DOHH2 (cell line): ENCODE measurements around the gene SLC29A2.

Experiments
- H3F3A ChIP-seq: fragments of 200-600 bp; sonication (generic), shearing (Covaris generic); 2 replicates; pipeline ENCODE4 v1.6.0; 2016; ENCODE audit warnings: antibody characterized with exemption, mild to moderate bottlenecking; ENCODE audit not compliant: control insufficient read depth, insufficient read depth
- H3K27ac ChIP-seq: fragments of 200-600 bp; sonication (generic); 2 replicates; pipeline ENCODE4 v1.5.1; 2014; ENCODE audit warnings: low read depth, mild to moderate bottlenecking, low read length, moderate library complexity
- H3K27me3 ChIP-seq: fragments of 200-600 bp; sonication (generic); 2 replicates; pipeline ENCODE4 v1.6.1; 2014; ENCODE audit warnings: mild to moderate bottlenecking, low read length, mixed read lengths; ENCODE audit not compliant: control insufficient read depth
- H3K36me3 ChIP-seq: fragments of 200-600 bp; sonication (generic); 2 replicates; pipeline ENCODE4 v1.6.1; 2014; ENCODE audit warnings: mild to moderate bottlenecking, low read length, moderate library complexity, mixed read lengths; ENCODE audit not compliant: control insufficient read depth
- H3K4me1 ChIP-seq: fragments of 200-600 bp; sonication (generic); 2 replicates; pipeline ENCODE4 v1.6.1; 2014; ENCODE audit warnings: mild to moderate bottlenecking, low read length, mixed read lengths; ENCODE audit not compliant: control insufficient read depth
- H3K4me2 ChIP-seq: fragments of 200-600 bp; sonication (generic); 2 replicates; pipeline ENCODE4 v1.6.0; 2014; ENCODE audit warnings: mild to moderate bottlenecking, low read length, moderate library complexity
- H3K4me3 ChIP-seq: fragments of 200-600 bp; sonication (generic); 2 replicates; pipeline ENCODE4 v1.5.1; 2014; ENCODE audit warnings: mild to moderate bottlenecking, low read length, mixed read lengths
- H3K79me2 ChIP-seq: fragments of 200-600 bp; sonication (generic); 2 replicates; pipeline ENCODE4 v1.6.1; 2014; ENCODE audit warnings: mild to moderate bottlenecking, low read length, mixed read lengths; ENCODE audit not compliant: control insufficient read depth
- H3K9me2 ChIP-seq: fragments of 200-600 bp; sonication (generic); replicated peaks from 2 replicates; pipeline ENCODE4 v1.6.1; 2014; ENCODE audit warnings: mild to moderate bottlenecking, low read length, mixed read lengths; ENCODE audit not compliant: control insufficient read depth
- H3K9me3 ChIP-seq: fragments of 200-600 bp; sonication (generic); 2 replicates; pipeline ENCODE4 v1.6.1; 2014; ENCODE audit warnings: antibody characterized with exemption, low read length, mixed read lengths; ENCODE audit not compliant: control insufficient read depth, insufficient read depth
- H4K20me1 ChIP-seq: fragments of 200-600 bp; sonication (generic); 2 replicates; pipeline ENCODE4 v1.6.0; 2014; ENCODE audit warnings: low read depth, mild to moderate bottlenecking, antibody characterized with exemption, low read length, moderate library complexity; ENCODE audit not compliant: control insufficient read depth, insufficient read depth
- CTCF ChIP-seq: fragments of 200-600 bp; sonication (generic); IDR thresholded peaks from one replicate; pipeline ENCODE4 v1.5.1; 2014; ENCODE audit warnings: antibody characterized with exemption, mild to moderate bottlenecking, low read depth, low read length; ENCODE audit not compliant: poor library complexity, severe bottlenecking
- EZH2phosphoT487 ChIP-seq: fragments of 200-600 bp; sonication (generic); IDR thresholded peaks from 2 replicates; pipeline ENCODE4 v1.6.1; 2017; ENCODE audit warnings: borderline replicate concordance, mild to moderate bottlenecking, antibody characterized with exemption, low read length, moderate library complexity, mixed read lengths

SLC29A2 gene

GRCh38 chr11:66314561-66315497, 56.7 kb downstream of the SLC29A2 start:
- no peaks in the 10 kb centered on the region for H4K20me1 ChIP-seq
- H3K4me2 ChIP-seq, result no peak overlapping the region
- H3K9me2 ChIP-seq, result no peaks in the 10 kb centered on the region
- H3K4me1 ChIP-seq, result peaks cover 49% of the 10 kb centered on the region
- H3K27me3 ChIP-seq, result no peaks in the 10 kb centered on the region
- no peaks in the 10 kb centered on the region for H3K79me2 ChIP-seq
- peaks cover 11% of the 10 kb centered on the region for H3F3A ChIP-seq
- TF ChIP-seq CTCF, result no peak
- no peak for TF ChIP-seq EZH2phosphoT487
- no peak overlapping the region for H3K27ac ChIP-seq
- peaks cover 3% of the 10 kb centered on the region; the same call in 1 of the 2 replicates for H3K9me3 ChIP-seq
- H3K4me3 ChIP-seq, result no peak overlapping the region
- no peaks in the 10 kb centered on the region for H3K36me3 ChIP-seq

- Histone ChIP-seq H3K27me3 (no peaks in the 10 kb centered on the region), H3K9me3 (no peaks in the 10 kb centered on the region), H3F3A (peaks cover 11% of the 10 kb centered on the region), H3K36me3 (no peaks in the 10 kb centered on the region), H3K4me3 (no peak overlapping the region), H3K9me2 (no peaks in the 10 kb centered on the region), H3K79me2 (no peaks in the 10 kb centered on the region), H3K27ac (no peak overlapping the region), H3K4me1 (peaks cover 46% of the 10 kb centered on the region), H3K4me2 (no peak overlapping the region), H4K20me1 (no peaks in the 10 kb centered on the region)
- TF ChIP-seq CTCF, result no peak
- no peak for TF ChIP-seq EZH2phosphoT487
These were observed 57.4 kb downstream of the SLC29A2 start for GRCh38 chr11:66314186-66314501.

GRCh38 chr11:66313321-66314185, 58.0 kb downstream of the SLC29A2 start:
- peak overlapping the region; percentile 52 for H3K4me3 ChIP-seq
- no peaks in the 10 kb centered on the region for H3K36me3 ChIP-seq
- TF ChIP-seq CTCF (peak; percentile 34), EZH2phosphoT487 (no peak)
- peaks cover 9% of the 10 kb centered on the region for H3F3A ChIP-seq
- H3K27me3 ChIP-seq, result no peaks in the 10 kb centered on the region
- H3K9me2 ChIP-seq, result no peaks in the 10 kb centered on the region
- H3K4me1 ChIP-seq, result peaks cover 40% of the 10 kb centered on the region
- peak overlapping the region; percentile 55 for H3K4me2 ChIP-seq
- H3K9me3 ChIP-seq, result no peaks in the 10 kb centered on the region
- no peak overlapping the region for H3K27ac ChIP-seq
- no peaks in the 10 kb centered on the region for H4K20me1 ChIP-seq
- no peaks in the 10 kb centered on the region for H3K79me2 ChIP-seq
